Loucy (cell line): ENCODE data around the gene C12orf57.

Experiments
- CTCF ChIP-seq: fragments of 200-600 bp; sonication (generic); conservative IDR thresholded peaks from 2 replicates; pipeline ENCODE4 v1.5.1; 2014; ENCODE audit warnings: mild to moderate bottlenecking, antibody characterized with exemption, low read length
- EZH2phosphoT487 ChIP-seq: fragments of 200-600 bp; IDR thresholded peaks from 2 replicates; pipeline ENCODE4 v1.6.1; 2018; ENCODE audit warnings: antibody characterized with exemption, mild to moderate bottlenecking, moderate library complexity, borderline replicate concordance

DNA sequence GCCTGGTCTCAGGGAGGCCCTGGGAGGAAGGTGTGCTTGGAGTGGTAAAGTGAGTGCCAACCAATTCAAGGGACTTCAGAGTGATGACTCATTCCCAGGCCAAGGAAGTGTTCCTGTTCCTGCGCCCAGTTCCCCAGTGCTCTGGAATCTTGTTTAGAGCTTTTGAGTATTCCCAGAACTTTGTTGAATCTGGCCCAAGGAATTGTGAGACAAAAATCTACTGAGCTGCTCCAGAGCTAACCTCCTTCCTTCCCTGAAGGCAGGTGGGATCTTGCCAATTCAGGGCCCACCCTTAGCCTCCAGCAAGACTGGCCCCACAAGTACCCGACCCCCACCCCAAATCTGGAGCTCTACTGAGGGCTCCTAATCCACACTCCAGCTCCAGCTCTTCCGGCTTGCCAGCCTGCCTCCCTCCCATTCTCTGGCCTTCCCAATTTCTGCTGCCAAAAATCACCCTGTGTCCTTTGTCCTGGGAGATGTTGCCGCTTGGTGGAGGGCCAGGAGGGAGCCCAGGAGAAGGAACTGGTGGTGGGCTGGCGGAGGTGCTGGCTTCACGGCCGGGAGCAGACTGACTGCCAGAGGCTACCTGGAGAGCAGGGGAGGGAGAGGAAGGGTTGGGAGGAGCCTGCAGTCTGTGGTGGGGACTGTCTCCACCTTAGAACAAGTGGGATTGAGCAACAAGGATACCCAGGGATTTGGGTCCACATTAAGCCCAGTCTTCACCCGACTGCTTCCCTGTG is 18.1 kb upstream of the C12orf57 start:
- TF ChIP-seq CTCF (no peak), EZH2phosphoT487 (no peak)
